ENCODE data around the gene CES4A.

- TF ChIP-seq GATAD2B (IDR thresholded peaks at IDR 0.05; ENCODE audit: borderline replicate concordance) = no peak
- no peak for TF ChIP-seq HNRNPUL1 (IDR thresholded peaks at IDR 0.05; ENCODE audit: low read length)
- no peak for TF ChIP-seq HDAC8 (tag; IDR thresholded peaks at IDR 0.05)
- TF ChIP-seq PHF21A (IDR thresholded peaks at IDR 0.05; ENCODE audit: borderline replicate concordance, low read depth) = no peak
- TF ChIP-seq GABPB2 (CRISPR knock-in tag; conservative IDR thresholded peaks at IDR 0.05) = no peak
- no peak for TF ChIP-seq ZBTB7A (IDR thresholded peaks at IDR 0.05; ENCODE audit: borderline replicate concordance, control insufficient read depth, low read depth, low read length)
- no peak for TF ChIP-seq KDM5B (IDR thresholded peaks at IDR 0.05; ENCODE audit: insufficient replicate concordance, low read depth, low read length)
- TF ChIP-seq ZNF121 (CRISPR knock-in tag; conservative IDR thresholded peaks at IDR 0.05) = no peak
- TF ChIP-seq HCFC1 (IDR thresholded peaks at IDR 0.05; ENCODE audit: low read depth, low read length) = no peak
- no peak for TF ChIP-seq MNT (conservative IDR thresholded peaks at IDR 0.05)
- TF ChIP-seq POLR2A (conservative IDR thresholded peaks at IDR 0.05) = no peak
Observed at GRCh38 chr16:67022531-67023214, 34.3 kb downstream of the CES4A start.

All from K562 (cell line).